GM10847 (cell line): Measurements from ENCODE around the gene BAD.

Source experiments
- POLR2A ChIP-seq: IDR thresholded peaks from 2 replicates; pipeline ENCODE4 v1.6.1; 2011; ENCODE audit not compliant: insufficient read length; ENCODE audit errors: extremely low read depth

The BAD gene

GRCh38 chr11:64250415-64251015 is 34.0 kb downstream of the BAD start:
- no peak for TF ChIP-seq POLR2A

- no peak for TF ChIP-seq POLR2A
Measured at GRCh38 chr11:64249563-64250414, 34.7 kb downstream of the BAD start.

- no peak for TF ChIP-seq POLR2A
Measured at GRCh38 chr11:64249038-64249437, 35.4 kb downstream of the BAD start.

- no peak for TF ChIP-seq POLR2A
Measured at GRCh38 chr11:64248578-64248977, 35.9 kb downstream of the BAD start.

GRCh38 chr11:64247729-64248531 is 36.5 kb downstream of the BAD start:
- TF ChIP-seq POLR2A, result no peak

- TF ChIP-seq POLR2A, result no peak
Measured at GRCh38 chr11:64246871-64247728, 37.4 kb downstream of the BAD start, which contains the start of gene PPP1R14B. TSS of gene PPP1R14B (minus strand) at chr11:64246943. CDS start at chr11:64246673, 270 bp downstream.

- TF ChIP-seq POLR2A, result peak; percentile 26
Measured at GRCh38 chr11:64245797-64246620, 38.5 kb downstream of the BAD start.

- TF ChIP-seq POLR2A, result no peak
Measured at GRCh38 chr11:64245401-64245796, 39.1 kb downstream of the BAD start.

GRCh38 chr11:64244966-64245365 is 39.5 kb downstream of the BAD start:
- no peak for TF ChIP-seq POLR2A

- no peak for TF ChIP-seq POLR2A
Measured at GRCh38 chr11:64244107-64244506, 40.4 kb downstream of the BAD start.

- TF ChIP-seq POLR2A, result no peak
Measured at GRCh38 chr11:64243236-64243854, 41.1 kb downstream of the BAD start.

GRCh38 chr11:64241491-64242374 is 42.7 kb downstream of the BAD start:
- TF ChIP-seq POLR2A, result peak; percentile 79

- TF ChIP-seq POLR2A, result no peak
Measured at GRCh38 chr11:64241241-64241490, 43.3 kb downstream of the BAD start.
